ENCODE measurements around the gene RAB15.

The RAB15 gene

GRCh38 chr14:64953661-64954060, 18.5 kb downstream of the RAB15 start:
- DNase-seq = no peak

- no peak for DNase-seq
These were observed 18.9 kb downstream of the RAB15 start for GRCh38 chr14:64953310-64953654.

GRCh38 chr14:64952598-64953309, 19.4 kb downstream of the RAB15 start:
- no peak for DNase-seq

GRCh38 chr14:64951724-64952123, 20.4 kb downstream of the RAB15 start:
- DNase-seq = no peak

- no peak for DNase-seq
These were observed 20.8 kb downstream of the RAB15 start for GRCh38 chr14:64951291-64951690.

- DNase-seq = no peak
These were observed 21.2 kb downstream of the RAB15 start for GRCh38 chr14:64950889-64951288.

GRCh38 chr14:64948612-64949210, 23.4 kb downstream of the RAB15 start:
- no peak for DNase-seq

- DNase-seq = no peak
These were observed 24.2 kb downstream of the RAB15 start for GRCh38 chr14:64947710-64948611.

- DNase-seq = no peak
These were observed 25.7 kb downstream of the RAB15 start for GRCh38 chr14:64946310-64947045.

- DNase-seq = no peak
These were observed 26.5 kb downstream of the RAB15 start for GRCh38 chr14:64945431-64946178.

- DNase-seq = no peak
These were observed 27.3 kb downstream of the RAB15 start for GRCh38 chr14:64944861-64945260.

GRCh38 chr14:64944041-64944440, 28.1 kb downstream of the RAB15 start:
- DNase-seq = no peak

- DNase-seq = no peak
These were observed 28.6 kb downstream of the RAB15 start for GRCh38 chr14:64943556-64943955.

GRCh38 chr14:64942531-64943111, 29.5 kb downstream of the RAB15 start, which contains the start of gene GPX2:
TSS of gene GPX2 (minus strand) at chr14:64942745. CDS start at chr14:64942726, 19 bp downstream.
- DNase-seq = no peak

- DNase-seq = no peak
These were observed 31.7 kb downstream of the RAB15 start for GRCh38 chr14:64940336-64940910.

- no peak for DNase-seq
These were observed 32.3 kb downstream of the RAB15 start for GRCh38 chr14:64939817-64940190.

GRCh38 chr14:64938972-64939816, 32.9 kb downstream of the RAB15 start:
- no peak for DNase-seq

- no peak for DNase-seq
These were observed 34.3 kb downstream of the RAB15 start for GRCh38 chr14:64937821-64938193.

- no peak for DNase-seq
These were observed 34.8 kb downstream of the RAB15 start for GRCh38 chr14:64937171-64937820.

GRCh38 chr14:64935508-64935907, 36.6 kb downstream of the RAB15 start:
- no peak for DNase-seq

Data from activated CD4-positive, alpha-beta T cell treated with anti-CD3 and anti-CD28 coated beads for 48 hours (primary cell).